Astrocyte of the cerebellum (primary cell): ENCODE measurements around the gene QRICH2.
"Not testable (repeated sequence)": the region's sequence is repeated elsewhere in the genome, so short reads cannot be mapped to it uniquely, and the experiment has no call there.

Experiments
- DNase-seq: peaks from one replicate; pipeline ENCODE4 v3.0.0-alpha.2; 2011; ENCODE audit warnings: low read depth
- H3K4me3 ChIP-seq: 2 replicates; pipeline ENCODE4 v1.5.1; 2011; ENCODE audit warnings: mild to moderate bottlenecking, low read depth, low read length, moderate library complexity
- CTCF ChIP-seq: IDR thresholded peaks from 2 replicates; pipeline ENCODE4 v1.5.1; 2012; ENCODE audit warnings: low read length, low read depth, moderate library complexity, mild to moderate bottlenecking; ENCODE audit errors: missing control alignments
- in situ Hi-C: cut with HindIII; loops from 2 replicates; pipeline ENCODE4 v1.10.0; 2017; ENCODE audit warnings: low sequenced_read_pairs

QRICH2 gene

DNA sequence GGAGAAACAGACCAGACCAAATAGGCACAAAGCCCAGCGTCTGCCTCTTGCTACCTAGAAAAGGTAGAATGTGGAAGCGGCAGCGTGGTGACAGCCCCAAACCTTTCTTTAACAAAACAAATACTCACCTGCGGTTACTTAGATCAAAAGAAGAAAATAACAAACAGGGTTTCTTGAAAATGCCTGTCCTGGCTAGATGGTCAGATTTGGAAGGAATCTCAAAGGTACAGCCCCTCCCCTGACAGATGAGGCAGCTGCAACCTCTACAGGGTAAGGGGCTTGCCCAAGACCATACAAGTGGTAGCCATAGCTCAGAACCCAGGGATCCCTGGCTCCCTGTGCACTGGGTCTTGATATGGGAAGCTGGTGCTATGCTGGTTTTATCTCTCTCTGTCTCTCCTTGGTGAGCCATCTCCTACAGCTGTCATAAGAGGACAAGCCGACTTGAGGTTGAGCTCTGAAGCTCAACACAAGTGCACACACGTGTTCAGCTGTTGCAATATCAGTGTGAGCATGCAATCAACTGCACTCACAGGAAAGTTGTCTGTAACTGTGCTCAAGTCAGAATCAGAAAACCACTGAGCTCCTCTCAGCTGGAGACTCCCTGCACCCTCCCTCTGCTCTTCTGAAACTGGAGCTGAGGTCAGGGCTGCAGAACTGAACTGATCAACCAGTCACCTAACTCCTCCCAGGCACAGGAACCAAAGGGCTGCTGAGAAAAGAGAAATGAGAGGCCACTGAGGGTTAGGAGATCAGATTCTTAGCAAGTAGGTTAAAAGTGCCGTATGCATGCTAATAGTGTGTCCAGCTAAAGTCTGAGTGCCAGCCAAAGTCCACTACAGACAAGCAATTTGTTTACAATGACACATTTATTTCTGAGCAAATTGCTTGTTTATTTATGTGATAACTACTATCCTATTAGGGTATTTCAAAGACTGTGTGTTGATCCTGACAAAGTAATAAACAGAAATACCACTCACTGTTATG, 61.7 kb downstream of the QRICH2 start:
- no peak for TF ChIP-seq CTCF
- no peak overlapping the region for H3K4me3 ChIP-seq
- in situ Hi-C loops: no loop called here
- DNase-seq: no peak

- DNase-seq, H3K4me3 ChIP-seq, in situ Hi-C loops: not testable (repeated sequence)
Observed at GRCh38 chr17:76244721-76245120, 63.4 kb downstream of the QRICH2 start.

- no peak for DNase-seq
- in situ Hi-C loops: no loop called here
- H3K4me3 ChIP-seq: no peak overlapping the region
- no peak for TF ChIP-seq CTCF
Observed at GRCh38 chr17:76243826-76244679, 64.0 kb downstream of the QRICH2 start.

DNA sequence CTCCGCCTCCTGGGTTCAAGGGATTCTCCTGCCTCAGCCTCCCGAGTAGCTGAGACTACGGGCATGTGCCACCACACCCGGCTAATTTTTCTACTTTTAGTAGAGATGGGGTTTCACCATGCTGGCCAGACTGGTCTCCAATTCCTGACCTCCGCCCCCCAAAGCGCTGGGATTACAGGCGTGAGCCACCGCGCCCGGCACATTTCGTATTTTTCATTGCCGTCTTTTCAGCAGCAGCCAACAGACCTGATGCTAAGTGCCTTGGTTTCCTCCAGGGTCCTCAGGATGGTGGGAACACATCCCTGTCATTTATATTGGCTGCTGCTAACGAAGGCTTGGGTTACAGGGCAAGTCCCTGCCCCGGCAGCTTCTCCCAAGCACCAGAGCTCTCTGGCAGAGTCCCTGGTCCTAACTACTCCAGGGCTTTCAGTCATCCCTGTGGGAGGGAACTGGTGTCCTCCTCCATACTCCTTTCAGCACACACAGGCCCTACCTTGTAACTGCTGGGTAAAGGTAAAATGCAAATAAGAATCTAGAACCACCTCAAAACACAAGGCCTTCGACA, 66.3 kb downstream of the QRICH2 start:
- in situ Hi-C loops: no loop called here
- no peak overlapping the region for H3K4me3 ChIP-seq
- no peak for DNase-seq
- TF ChIP-seq CTCF: no peak

GRCh38 chr17:76241204-76241538, 66.9 kb downstream of the QRICH2 start:
- in situ Hi-C loops: no loop called here
- H3K4me3 ChIP-seq: peak overlapping the region; percentile 52
- no peak for DNase-seq
- TF ChIP-seq CTCF: no peak

GRCh38 chr17:76240461-76241203, 67.4 kb downstream of the QRICH2 start, which contains the start of gene RNF157:
TSS of gene RNF157 (minus strand) at chr17:76240493. CDS start at chr17:76240240, 253 bp downstream.
- in situ Hi-C loops: no loop called here
- peak within 1 kb of the TSS; percentile 52 for H3K4me3 ChIP-seq
- no peak for TF ChIP-seq CTCF
- DNase-seq: no peak
